ENCODE measurements around the gene DCLK2. TPM values are rescaled to one million over a fixed set of nuclear protein-coding genes. Genes with fewer than 3 reads are reported as not detected.

Gene DCLK2
- total RNA-seq, 1 experiment from 2014 or later, result 5.2 TPM

GRCh38 chr4:150068300-150068960 lies 9.8 kb upstream of the DCLK2 start:
- no peak for DNase-seq (ENCODE audit: low read depth)

GRCh38 chr4:150069353-150069752 lies 8.9 kb upstream of the DCLK2 start:
- no peak for DNase-seq (ENCODE audit: low read depth)

GRCh38 chr4:150070464-150071170 lies 7.6 kb upstream of the DCLK2 start:
- no peak for DNase-seq (ENCODE audit: low read depth)

GRCh38 chr4:150072471-150072870 lies 5.8 kb upstream of the DCLK2 start:
- no peak for DNase-seq (ENCODE audit: low read depth)

GRCh38 chr4:150072906-150073714 lies 5.1 kb upstream of the DCLK2 start:
- DNase-seq (ENCODE audit: low read depth), result peak; percentile 24

GRCh38 chr4:150074064-150074463 lies 4.2 kb upstream of the DCLK2 start:
- DNase-seq (ENCODE audit: low read depth), result no peak

- peak; percentile 44 for DNase-seq (ENCODE audit: low read depth)
These were observed 385 bp downstream of the DCLK2 start for GRCh38 chr4:150078579-150079080.

GRCh38 chr4:150079081-150079581 lies 886 bp downstream of the DCLK2 start:
- peak; percentile 48 for DNase-seq (ENCODE audit: low read depth)

- no peak for DNase-seq (ENCODE audit: low read depth)
These were observed 2.1 kb downstream of the DCLK2 start for GRCh38 chr4:150080337-150080736.

GRCh38 chr4:150080875-150081274 lies 2.6 kb downstream of the DCLK2 start:
- no peak for DNase-seq (ENCODE audit: low read depth)

- DNase-seq (ENCODE audit: low read depth), result no peak
These were observed 4.0 kb downstream of the DCLK2 start for GRCh38 chr4:150082241-150082640.

GRCh38 chr4:150087006-150087405 lies 8.8 kb downstream of the DCLK2 start:
- no peak for DNase-seq (ENCODE audit: low read depth)

GRCh38 chr4:150089732-150090131 lies 11.5 kb downstream of the DCLK2 start:
- no peak for DNase-seq (ENCODE audit: low read depth)

GRCh38 chr4:150090836-150091235 lies 12.6 kb downstream of the DCLK2 start:
- DNase-seq (ENCODE audit: low read depth), result no peak

- no peak for DNase-seq (ENCODE audit: low read depth)
These were observed 16.4 kb downstream of the DCLK2 start for GRCh38 chr4:150094676-150095075.

- DNase-seq (ENCODE audit: low read depth), result no peak
These were observed 18.4 kb downstream of the DCLK2 start for GRCh38 chr4:150096625-150097024.

- DNase-seq (ENCODE audit: low read depth), result no peak
These were observed 20.0 kb downstream of the DCLK2 start for GRCh38 chr4:150098214-150098613.

- no peak for DNase-seq (ENCODE audit: low read depth)
These were observed 26.3 kb downstream of the DCLK2 start for GRCh38 chr4:150104404-150105027.

GRCh38 chr4:150106886-150107285 lies 28.6 kb downstream of the DCLK2 start:
- DNase-seq (ENCODE audit: low read depth), result peak; percentile 43

- DNase-seq (ENCODE audit: low read depth), result no peak
These were observed 30.4 kb downstream of the DCLK2 start for GRCh38 chr4:150108691-150109090.

- DNase-seq (ENCODE audit: low read depth), result no peak
These were observed 36.4 kb downstream of the DCLK2 start for GRCh38 chr4:150114641-150115040.
